Spleen (tissue), 13 donors: Measurements from ENCODE around the gene KRT79. TPM values are rescaled to one million over a fixed set of nuclear protein-coding genes. Genes with fewer than 3 reads are reported as not detected.
"Not testable (repeated sequence)": the region's sequence is repeated elsewhere in the genome, so short reads cannot be mapped to it uniquely, and the experiment has no call there.

Source experiments
- DNase-seq: peaks from one replicate; pipeline ENCODE4 v3.0.0-alpha.2; 2020
- H3K27ac ChIP-seq, 8 donors: fragments of 200-600 bp; sonication (generic) in 7 of 8; 1 replicate in 4 of 8; 2 replicates in 4 of 8; pipeline versions ENCODE4 v1.5.0 to v1.8.0; 2016 to 2021; ENCODE audit warnings: inconsistent platforms in 4 of 8, mild to moderate bottlenecking in 4 of 8, moderate library complexity in 1 of 8
- H3K27me3 ChIP-seq, 7 donors: fragments of 200-600 bp; sonication (generic) in 6 of 7; replicated peaks in 1 of 7; 1 replicate in 4 of 7; 2 replicates in 3 of 7; pipeline versions ENCODE4 v1.5.0 to v1.8.0; 2016 to 2021; ENCODE audit warnings: inconsistent platforms in 3 of 7, mild to moderate bottlenecking in 1 of 7
- H3K36me3 ChIP-seq, 6 donors: fragments of 200-600 bp; sonication (generic) in 5 of 6; 1 replicate in 4 of 6; 2 replicates in 2 of 6; pipeline versions ENCODE4 v1.5.0 to v1.8.0; 2016 to 2021; ENCODE audit warnings: inconsistent platforms in 2 of 6
- H3K4me1 ChIP-seq, 6 donors: fragments of 200-600 bp; sonication (generic) in 5 of 6; 1 replicate in 3 of 6; 2 replicates in 3 of 6; pipeline versions ENCODE4 v1.5.0 to v1.8.0; 2016 to 2021; ENCODE audit warnings: inconsistent platforms in 3 of 6
- H3K4me3 ChIP-seq, 8 donors: fragments of 200-600 bp; sonication (generic) in 7 of 8; 1 replicate in 4 of 8; 2 replicates in 4 of 8; pipeline versions ENCODE4 v1.5.0 to v1.8.0; 2016 to 2021; ENCODE audit warnings: inconsistent platforms in 4 of 8, mild to moderate bottlenecking in 4 of 8, moderate library complexity in 2 of 8
- H3K9me3 ChIP-seq, 8 donors: fragments of 200-600 bp; sonication (generic) in 7 of 8; 1 replicate in 4 of 8; 2 replicates in 4 of 8; pipeline versions ENCODE4 v1.5.0 to v1.8.0; 2016 to 2021; ENCODE audit warnings: inconsistent platforms in 4 of 8
- POLR2A ChIP-seq, 3 donors: fragments of 450-650 bp; IDR thresholded peaks; one replicate each; pipeline ENCODE4 v1.5.1; 2017; ENCODE audit warnings: antibody characterized with exemption in 3 of 3, mild to moderate bottlenecking in 1 of 3
- POLR2AphosphoS5 ChIP-seq, 3 donors: sonication (generic); formaldehyde crosslinking; IDR thresholded peaks; one replicate each; pipeline ENCODE4 v1.5.1; 2017; ENCODE audit warnings: antibody characterized with exemption in 3 of 3
- WGBS, 5 donors: extraction: QIAGEN DNeasy Blood & Tissue Kit in 3 of 5; methylation state at CpG; one replicate each; pipeline versions ENCODE4 v1.1.5 to v1.1.7; 2013 to 2018; 5-methylcytosine and 5-hydroxymethylcytosine counted together
- intact Hi-C: fragments of 100-400 bp; cut with DNase I; formaldehyde crosslinking; loops from one replicate; pipeline ENCODE4 v1.15.0; 2023; ENCODE audit warnings: low total_unique reads
- long read RNA-seq, 2 donors: transcript quantifications; one replicate each; lab custom pipeline, GENCODE V29; 2026
- polyA plus RNA-seq, 3 donors: library from polyadenylated mRNA; stranded (reverse); fragments of 200-250 nt; gene quantifications; one replicate each; pipeline ENCODE4 v1.2.1, GENCODE V29; 2013
- total RNA-seq, 7 donors: library from RNA; depleted of rRNA in 3 of 7; stranded (reverse); fragments of >200 nt in 3 of 7; fragmentation: NEBNext Ultra II Directional in 4 of 7; extraction: Animal tissue kit (Norgen Biotek cat#: 25700) in 4 of 7; gene quantifications; one replicate each; pipeline versions ENCODE4 v1.1.0 to v1.2.1, GENCODE V29; 2016 to 2021
- TF ChIP-seq, protein P1 (sequence below), 11 experiments: fragments of 200-600 bp in 7 of 11; fragments of 450-650 bp in 4 of 11; sonication (generic) in 4 of 11; IDR thresholded peaks in 8 of 11; conservative IDR thresholded peaks in 3 of 11; 1 replicate in 7 of 11; 2 replicates in 4 of 11; pipeline versions ENCODE4 v1.4.0 to v1.8.0; 2016 to 2021; ENCODE audit warnings: antibody characterized with exemption in 11 of 11, inconsistent platforms in 4 of 11, mild to moderate bottlenecking in 1 of 11
- donor health status: healthy with polysubstance abuse.
- donor health status: DM: no; HTN: no; CAD: no; lungs with moderate emphysema.
- donor health status: DM: no; HTN: no; CAD: no.
- donor health status: Bipolar disorder and iron deficiency.
- donor health status: healthy.
- donor health status: DM: no; HTN: no; CAD: no.
- donor health status: DM: yes; HTN: yes; CAD: no.

KRT79 gene
- under 1 TPM in 1 of 7 donors, not detected in 6; 0.37 TPM for total RNA-seq
- polyA plus RNA-seq, result under 1 TPM in 2 of 3 donors, not detected in 1; 0.15 to 0.19 TPM
- long read RNA-seq, donor 1, result 0 reads
- long read RNA-seq, donor 2, result 0 reads

DNA sequence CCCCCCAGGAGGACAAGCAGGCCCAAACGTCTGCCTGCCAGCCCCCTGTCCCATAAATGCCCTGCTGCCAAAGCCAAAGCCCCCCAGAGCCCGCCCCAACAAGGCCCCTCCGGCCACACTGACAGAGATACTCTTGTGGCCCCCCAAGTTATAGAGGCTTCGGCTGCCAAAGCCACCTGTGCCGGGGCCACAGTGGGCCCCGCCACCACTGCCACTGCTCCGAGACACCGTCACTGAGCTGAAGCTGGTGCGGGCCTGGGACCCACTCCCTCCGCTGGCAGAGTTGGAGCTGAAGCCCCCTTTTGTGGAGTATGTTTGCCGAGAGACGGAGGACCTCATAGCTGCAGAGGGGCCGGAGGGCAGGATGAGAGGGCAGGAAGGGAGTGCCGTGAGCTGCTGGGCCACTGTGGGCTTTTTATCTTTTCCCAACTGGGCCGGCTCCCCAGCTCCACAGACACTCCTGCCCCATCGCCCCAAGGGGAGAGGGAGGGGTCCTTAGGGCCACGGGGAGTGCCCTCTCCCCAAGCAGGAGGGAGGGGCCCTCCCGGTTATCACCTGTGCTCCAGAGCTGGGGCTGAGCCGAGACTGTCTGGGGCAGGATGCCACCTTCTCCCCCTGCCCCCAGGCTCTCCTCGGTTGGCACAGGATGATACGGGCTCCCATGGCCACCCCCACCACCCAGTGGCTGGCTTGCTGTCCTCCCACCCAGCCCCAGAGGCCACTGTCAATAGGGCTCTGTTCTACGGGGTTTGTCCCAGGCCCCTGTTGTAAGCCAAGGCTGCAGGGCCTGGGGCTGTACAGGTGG, at the start of gene KRT79:
Gene KRT79, minus strand, starts transcription at position 390 of the 805 bp plus-strand sequence. Its CDS starts 51 bp downstream, at position 339.
- TF ChIP-seq POLR2A (IDR thresholded peaks at IDR 0.05) (no peak), POLR2AphosphoS5 (IDR thresholded peaks at IDR 0.05) (no peak)
- TF ChIP-seq, protein P1, sequence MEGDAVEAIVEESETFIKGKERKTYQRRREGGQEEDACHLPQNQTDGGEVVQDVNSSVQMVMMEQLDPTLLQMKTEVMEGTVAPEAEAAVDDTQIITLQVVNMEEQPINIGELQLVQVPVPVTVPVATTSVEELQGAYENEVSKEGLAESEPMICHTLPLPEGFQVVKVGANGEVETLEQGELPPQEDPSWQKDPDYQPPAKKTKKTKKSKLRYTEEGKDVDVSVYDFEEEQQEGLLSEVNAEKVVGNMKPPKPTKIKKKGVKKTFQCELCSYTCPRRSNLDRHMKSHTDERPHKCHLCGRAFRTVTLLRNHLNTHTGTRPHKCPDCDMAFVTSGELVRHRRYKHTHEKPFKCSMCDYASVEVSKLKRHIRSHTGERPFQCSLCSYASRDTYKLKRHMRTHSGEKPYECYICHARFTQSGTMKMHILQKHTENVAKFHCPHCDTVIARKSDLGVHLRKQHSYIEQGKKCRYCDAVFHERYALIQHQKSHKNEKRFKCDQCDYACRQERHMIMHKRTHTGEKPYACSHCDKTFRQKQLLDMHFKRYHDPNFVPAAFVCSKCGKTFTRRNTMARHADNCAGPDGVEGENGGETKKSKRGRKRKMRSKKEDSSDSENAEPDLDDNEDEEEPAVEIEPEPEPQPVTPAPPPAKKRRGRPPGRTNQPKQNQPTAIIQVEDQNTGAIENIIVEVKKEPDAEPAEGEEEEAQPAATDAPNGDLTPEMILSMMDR (IDR thresholded peaks at IDR 0.05 in 8 of 11, conservative IDR thresholded peaks at IDR 0.05 in 3 of 11), result no peak
- Histone ChIP-seq H3K4me3 (no peak within 1 kb of the TSS), H3K27ac (no peak within 1 kb of the TSS), H3K4me1 (peaks cover 0 to 14% (median 0%) of the 10 kb centered on the region in 6 donors), H3K36me3 (no peaks in the 10 kb centered on the region), H3K27me3 (peaks cover 0 to 23% (median 0%) of the 10 kb centered on the region in 7 donors), H3K9me3 (no peaks in the 10 kb centered on the region)
- 81 to 92% (median 88%) methylated on average over 13 to 22 of the region's 22 CpGs for WGBS, 5 donors
- intact Hi-C loops, result no loop called here
- DNase-seq, result peak; percentile 57

DNA sequence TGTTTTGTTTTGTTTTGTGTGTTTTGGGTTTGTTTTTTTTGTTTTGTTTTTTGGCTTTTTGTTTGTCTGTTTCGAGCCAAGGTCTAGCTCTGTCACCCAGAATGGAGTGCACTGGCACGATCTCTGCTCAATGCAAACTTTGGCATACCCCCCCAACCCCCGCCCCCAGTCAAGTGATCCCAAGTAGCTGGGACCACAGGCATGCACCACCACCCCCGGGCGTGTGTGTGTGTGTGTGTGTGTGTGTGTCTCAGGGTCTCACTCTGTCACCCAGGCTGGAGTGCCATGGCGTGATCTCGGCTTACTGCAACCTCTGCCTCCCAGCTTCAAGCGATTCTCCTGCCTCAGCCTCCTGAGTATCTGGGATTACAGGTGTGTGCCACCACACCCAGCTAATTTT, 46.4 kb upstream of the KRT79 start:
- H3K4me1 ChIP-seq, result peaks cover 0 to 26% (median 16%) of the 10 kb centered on the region in 6 donors
- intact Hi-C loops, result loop anchor here (5.0 kb wide), 2 partner anchors 298 to 723 kb away; no protein-coding TSS in a partner anchor
- peaks cover 0 to 59% (median 0%) of the 10 kb centered on the region in 7 donors for H3K27me3 ChIP-seq
- H3K9me3 ChIP-seq, H3K36me3 ChIP-seq, H3K4me3 ChIP-seq, DNase-seq, H3K27ac ChIP-seq: not testable (repeated sequence)
- WGBS, 5 donors, result 65 to 79% (median 68%) methylated on average over 6 to 8 of the region's 8 CpGs

DNA sequence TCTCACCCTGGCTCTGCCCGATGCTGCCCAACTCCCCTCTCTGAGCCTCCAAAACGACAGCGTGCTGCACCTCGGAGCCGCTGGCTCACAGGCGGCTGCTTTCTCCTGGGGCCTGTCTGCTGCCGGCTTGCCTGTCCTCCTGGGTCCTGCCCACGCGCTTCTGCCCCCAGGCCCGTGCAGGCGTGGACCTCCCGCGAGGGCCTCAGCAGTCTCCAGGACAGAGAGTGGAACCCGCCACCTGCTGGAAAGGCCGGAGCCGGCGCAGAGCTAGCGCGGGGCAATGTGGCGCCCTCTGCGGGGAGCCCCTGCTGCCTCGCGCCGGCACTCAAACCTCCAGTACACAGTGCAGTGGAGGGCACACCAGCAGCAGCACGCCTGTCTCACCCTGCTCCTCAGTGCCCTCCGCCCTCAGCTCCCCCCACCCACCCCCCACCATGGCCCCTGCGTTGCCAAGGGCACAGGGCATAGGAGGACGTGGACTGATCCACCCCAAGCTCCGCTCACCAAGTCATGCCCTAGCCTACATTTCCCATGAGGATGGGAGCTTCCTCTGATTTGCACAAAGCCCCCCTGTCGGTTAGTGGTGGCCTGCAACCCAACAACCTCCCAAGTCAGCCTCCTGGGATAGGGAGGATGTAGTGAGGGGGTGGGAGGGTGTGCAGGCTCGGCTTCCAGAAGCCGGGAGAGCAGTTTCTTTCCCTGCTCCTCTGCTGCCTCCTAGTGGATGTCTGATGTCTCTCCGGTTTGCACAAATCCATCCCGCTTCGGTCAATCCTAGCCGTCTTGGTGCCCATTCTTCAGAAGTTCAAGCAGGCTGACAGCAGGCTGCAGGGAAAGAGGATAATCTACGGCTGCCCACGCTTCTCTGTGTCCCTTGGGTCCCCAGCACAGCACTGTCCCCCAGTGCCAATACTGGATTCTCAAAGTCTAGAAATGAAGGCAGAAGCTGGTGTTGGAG, 45.6 kb upstream of the KRT79 start:
- intact Hi-C loops, result loop anchor here (5.0 kb wide), 4 partner anchors 297 to 722 kb away; no protein-coding TSS in a partner anchor
- WGBS, 5 donors, result 3 to 9% (median 7%) methylated on average over 27 to 38 of the region's 38 CpGs
- DNase-seq, result peak; percentile 91

More for the DNA sequence above, 45.6 kb upstream of the KRT79 start:
- H3K36me3 ChIP-seq, result no peaks in the 10 kb centered on the region
- peak overlapping the region in 1 of 8 donors; percentile 7 for H3K27ac ChIP-seq
- peaks cover 0 to 56% (median 0%) of the 10 kb centered on the region in 7 donors for H3K27me3 ChIP-seq
- TF ChIP-seq, protein P1 (IDR thresholded peaks at IDR 0.05 in 8 of 11, conservative IDR thresholded peaks at IDR 0.05 in 3 of 11), result peak; percentile 17 to 79 (median 67)
- TF ChIP-seq POLR2AphosphoS5 (IDR thresholded peaks at IDR 0.05) (peak in 2 of 3 donors; percentile 22 to 45), POLR2A (IDR thresholded peaks at IDR 0.05) (no peak)
- H3K9me3 ChIP-seq, result no peaks in the 10 kb centered on the region
- peaks cover 0 to 29% (median 15%) of the 10 kb centered on the region in 6 donors for H3K4me1 ChIP-seq
- peak overlapping the region in 7 of 8 donors; percentile 1 to 54 (median 18) for H3K4me3 ChIP-seq
